Natural killer cell (primary cell): Measurements from ENCODE around the gene MRPL24. TPM values are rescaled to one million over a fixed set of nuclear protein-coding genes. Genes with fewer than 3 reads are reported as not detected.

Source experiments
- ATAC-seq, 3 donors: fragments of 150-1000 bp in 2 of 3; fragments of 200-7000 bp in 1 of 3; cut with Tn5 transposase; 1 replicate in 1 of 3; 2 replicates in 2 of 3; pipeline ENCODE4 v1.10.0; 2021; ENCODE audit warnings: mild to moderate bottlenecking in 2 of 3, moderate library complexity in 2 of 3
- DNase-seq, 2 donors: peaks; one replicate each; pipeline versions ENCODE4 v3.0.0 to v3.0.0-alpha.2; 2013 to 2021; ENCODE audit warnings: mixed read lengths in 1 of 2
- H3K27ac ChIP-seq: one replicate; pipeline ENCODE4 v1.5.1; 2013; ENCODE audit warnings: mild to moderate bottlenecking, low read length
- H3K27me3 ChIP-seq: one replicate; pipeline ENCODE4 v1.6.1; 2013; ENCODE audit warnings: low read length; ENCODE audit not compliant: control insufficient read depth, insufficient read depth
- H3K36me3 ChIP-seq: one replicate; pipeline ENCODE4 v1.6.1; 2013; ENCODE audit warnings: low read length; ENCODE audit not compliant: control insufficient read depth, insufficient read depth
- H3K4me1 ChIP-seq: one replicate; pipeline ENCODE4 v1.6.1; 2013; ENCODE audit warnings: low read length; ENCODE audit not compliant: control insufficient read depth, insufficient read depth
- H3K4me3 ChIP-seq: one replicate; pipeline ENCODE4 v1.5.1; 2013; ENCODE audit warnings: low read length
- H3K9me3 ChIP-seq: one replicate; pipeline ENCODE4 v1.6.1; 2013; ENCODE audit warnings: low read length; ENCODE audit not compliant: control insufficient read depth, insufficient read depth
- H3K27ac Mint-ChIP-seq, 2 donors: one replicate each; pipeline ENCODE4 v1.8.0; 2022; ENCODE audit warnings: mild to moderate bottlenecking in 2 of 2, mixed read lengths in 2 of 2, moderate library complexity in 1 of 2
- H3K27me3 Mint-ChIP-seq, 2 donors: one replicate each; pipeline ENCODE4 v1.8.0; 2022; ENCODE audit warnings: low read depth in 2 of 2, mixed read lengths in 2 of 2
- H3K36me3 Mint-ChIP-seq: one replicate; pipeline ENCODE4 v1.8.0; 2022; ENCODE audit warnings: mixed read lengths
- H3K4me1 Mint-ChIP-seq, 2 donors: one replicate each; pipeline ENCODE4 v1.8.0; 2022; ENCODE audit warnings: mixed read lengths in 2 of 2
- H3K4me3 Mint-ChIP-seq: one replicate; pipeline ENCODE4 v1.8.0; 2022; ENCODE audit warnings: mild to moderate bottlenecking, moderate library complexity, mixed read lengths
- H3K9me3 Mint-ChIP-seq, 2 donors: one replicate each; pipeline ENCODE4 v1.8.0; 2022; ENCODE audit warnings: mixed read lengths in 2 of 2
- CTCF ChIP-seq: fragments of 200-600 bp; IDR thresholded peaks from one replicate; pipeline ENCODE4 v1.8.0; 2022; ENCODE audit warnings: antibody characterized with exemption
- WGBS: methylation state at CpG from one replicate; pipeline ENCODE4 v1.1.7; 2013; ENCODE audit warnings: missing lambda C conversion rate; ENCODE audit not compliant: insufficient coverage; 5-methylcytosine and 5-hydroxymethylcytosine counted together
- intact Hi-C: fragments of 100-400 bp; cut with micrococcal nuclease; formaldehyde crosslinking; loops from one replicate; pipeline ENCODE4 v1.14.2; 2022
- total RNA-seq, 4 donors: library from RNA; stranded (reverse); fragments of 120-200 nt in 1 of 4; gene quantifications; one replicate each; pipeline versions ENCODE4 v1.2.3 to v1.2.4, GENCODE V29; 2013 to 2022

Gene MRPL24
- total RNA-seq, 3 donors from 2014 or later (not counting 1 experiment from before 2014, with no cell fraction given): 15.9 to 19.7 (median 18.7) TPM

GRCh38 chr1:156745881-156746280 is 5.0 kb upstream of the MRPL24 start:
- no peaks in the 10 kb centered on the region for H3K9me3 ChIP-seq
- no peaks in the 10 kb centered on the region for H3K9me3 Mint-ChIP-seq
- DNase-seq (no peak), ATAC-seq (no peak)
- H3K27me3 Mint-ChIP-seq: no peaks in the 10 kb centered on the region
- H3K4me3 Mint-ChIP-seq: peak overlapping the region; percentile 85
- peak overlapping the region; percentile 89 for H3K27ac ChIP-seq
- peaks cover 16% of the 10 kb centered on the region for H3K36me3 ChIP-seq
- no peaks in the 10 kb centered on the region for H3K36me3 Mint-ChIP-seq
- peaks cover 63 to 68% of the 10 kb centered on the region in 2 donors for H3K4me1 Mint-ChIP-seq
- intact Hi-C loops: loop anchor here (1.0 kb wide), 1 partner anchor 21 kb away; the partner anchor contains the start of gene PRCC
- H3K4me1 ChIP-seq: peaks cover 58% of the 10 kb centered on the region
- H3K4me3 ChIP-seq: no peak overlapping the region
- no peaks in the 10 kb centered on the region for H3K27me3 ChIP-seq
- peak overlapping the region; percentile 92 to 94 for H3K27ac Mint-ChIP-seq
- no peak for TF ChIP-seq CTCF
- WGBS: 81% methylated on average over 3 of the region's 3 CpGs

DNA sequence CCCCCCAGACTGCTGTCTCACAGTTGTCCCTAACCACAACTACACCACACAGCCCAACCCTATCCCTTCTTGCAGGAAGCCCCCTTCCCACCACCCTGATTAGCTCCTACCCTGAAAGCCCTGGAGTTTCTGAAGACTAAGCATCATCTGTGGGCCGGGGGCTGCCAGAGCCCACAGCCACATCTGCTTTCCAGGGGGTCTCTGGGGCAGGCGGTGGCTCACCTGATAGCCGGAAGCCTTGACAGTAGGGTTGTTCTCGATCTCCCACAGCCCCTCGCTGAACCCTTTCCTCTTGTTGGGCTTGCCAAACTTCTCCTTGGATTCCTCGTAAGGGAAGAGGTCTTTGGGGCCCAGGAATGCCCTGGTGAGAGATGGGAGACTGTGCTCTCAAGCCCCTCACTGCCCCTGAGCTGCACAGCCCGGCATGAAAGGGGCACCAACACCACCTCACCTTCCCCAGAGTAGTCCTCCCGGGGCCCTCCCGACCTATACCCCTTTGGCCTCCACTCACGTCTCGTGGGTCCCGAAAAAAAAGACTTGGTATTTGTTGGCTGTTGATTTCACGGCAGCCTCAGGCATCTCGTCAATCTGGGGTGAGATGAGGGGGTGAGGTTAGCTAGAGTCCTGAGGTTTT is 4.0 kb upstream of the MRPL24 start:
- Histone ChIP-seq H3K36me3 (peaks cover 16% of the 10 kb centered on the region), H3K9me3 (no peaks in the 10 kb centered on the region), H3K27ac (no peak overlapping the region), H3K27me3 (no peaks in the 10 kb centered on the region), H3K4me3 (no peak overlapping the region), H3K4me1 (peaks cover 54% of the 10 kb centered on the region)
- TF ChIP-seq CTCF: no peak
- 75% methylated on average over 14 of the region's 14 CpGs for WGBS
- Mint-ChIP-seq H3K4me3 (peak overlapping the region; percentile 21), H3K27ac (peak overlapping the region; percentile 92 to 94), H3K27me3 (no peaks in the 10 kb centered on the region), H3K9me3 (no peaks in the 10 kb centered on the region), H3K4me1 (peaks cover 62 to 67% of the 10 kb centered on the region in 2 donors), H3K36me3 (no peaks in the 10 kb centered on the region)
- intact Hi-C loops: no loop called here
- no peak for ATAC-seq
- DNase-seq: peak in 1 of 2 donors; percentile 3

DNA sequence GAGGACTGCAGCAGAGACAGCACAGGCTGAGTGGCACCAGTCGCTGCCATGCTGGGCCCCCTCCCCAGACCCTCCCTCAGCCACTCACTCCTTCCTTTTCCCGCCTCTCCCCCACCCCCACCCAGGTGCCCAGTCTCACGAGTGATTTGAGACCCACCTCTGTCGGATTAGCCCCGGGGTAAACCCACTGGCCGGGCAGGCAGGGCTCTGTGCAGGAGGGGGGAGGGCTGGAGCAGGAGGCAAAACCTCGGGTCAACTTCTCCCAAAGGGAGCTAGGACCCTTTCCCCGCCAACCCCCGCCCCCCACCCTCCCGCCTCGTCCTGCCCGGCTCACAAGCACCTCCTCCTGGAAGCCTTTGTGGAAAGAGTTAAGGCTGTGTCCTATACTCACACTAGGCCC is 3.5 kb upstream of the MRPL24 start:
- Histone ChIP-seq H3K27me3 (no peaks in the 10 kb centered on the region), H3K27ac (no peak overlapping the region), H3K36me3 (peaks cover 16% of the 10 kb centered on the region), H3K9me3 (no peaks in the 10 kb centered on the region), H3K4me3 (no peak overlapping the region), H3K4me1 (peaks cover 49% of the 10 kb centered on the region)
- ATAC-seq (no peak), DNase-seq (no peak)
- no peak for TF ChIP-seq CTCF
- intact Hi-C loops: no loop called here
- H3K27me3 Mint-ChIP-seq: no peaks in the 10 kb centered on the region
- peak overlapping the region; percentile 57 to 94 for H3K27ac Mint-ChIP-seq
- H3K9me3 Mint-ChIP-seq: no peaks in the 10 kb centered on the region
- no peaks in the 10 kb centered on the region for H3K36me3 Mint-ChIP-seq
- H3K4me1 Mint-ChIP-seq: peaks cover 56 to 61% of the 10 kb centered on the region in 2 donors
- H3K4me3 Mint-ChIP-seq: no peak overlapping the region
- 96% methylated on average over 6 of the region's 12 CpGs for WGBS
